ENCODE results near the gene OR6C1. TPM values are rescaled to one million over a fixed set of nuclear protein-coding genes. Genes with fewer than 3 reads are reported as not detected.

Gene OR6C1
- total and polyA plus RNA-seq, 5 experiments from 2014 or later = not detected

Other genes with a start within 250 kb of the OR6C1 start
- gene OR9K2, start 187.9 kb upstream of the OR6C1 start, total RNA-seq = not detected
- gene OR9K2, start 187.9 kb upstream of the OR6C1 start, polyA plus RNA-seq = not detected
- gene OR10A7, start 93.3 kb upstream of the OR6C1 start, total RNA-seq = not detected
- not detected for gene OR10A7, start 93.3 kb upstream of the OR6C1 start, polyA plus RNA-seq
- gene OR6C74, start 69.7 kb upstream of the OR6C1 start, total RNA-seq = not detected
- not detected for gene OR6C74, start 69.7 kb upstream of the OR6C1 start, polyA plus RNA-seq
- not detected for gene OR6C6, start 17.8 kb upstream of the OR6C1 start, total RNA-seq
- not detected for gene OR6C6, start 17.8 kb upstream of the OR6C1 start, polyA plus RNA-seq
- not detected for gene OR6C3, start 16.4 kb downstream of the OR6C1 start, total RNA-seq
- not detected for gene OR6C3, start 16.4 kb downstream of the OR6C1 start, polyA plus RNA-seq
- not detected for gene OR6C75, start 48.6 kb downstream of the OR6C1 start, total RNA-seq
- not detected for gene OR6C75, start 48.6 kb downstream of the OR6C1 start, polyA plus RNA-seq
- not detected for gene OR6C65, start 86.2 kb downstream of the OR6C1 start, total RNA-seq
- gene OR6C65, start 86.2 kb downstream of the OR6C1 start, polyA plus RNA-seq = not detected
- gene OR6C76, start 111.9 kb downstream of the OR6C1 start, total RNA-seq = not detected
- not detected for gene OR6C76, start 111.9 kb downstream of the OR6C1 start, polyA plus RNA-seq
- gene OR6C2, start 129.7 kb downstream of the OR6C1 start, total RNA-seq = not detected
- not detected for gene OR6C2, start 129.7 kb downstream of the OR6C1 start, polyA plus RNA-seq
- not detected for gene OR6C70, start 155.8 kb downstream of the OR6C1 start, total RNA-seq
- gene OR6C70, start 155.8 kb downstream of the OR6C1 start, polyA plus RNA-seq = not detected
- not detected for gene OR6C68, start 178.0 kb downstream of the OR6C1 start, total RNA-seq
- gene OR6C68, start 178.0 kb downstream of the OR6C1 start, polyA plus RNA-seq = not detected
- gene OR6C4, start 235.3 kb downstream of the OR6C1 start, total RNA-seq = not detected
- gene OR6C4, start 235.3 kb downstream of the OR6C1 start, polyA plus RNA-seq = not detected